Neural progenitor cell (in vitro differentiated cells): ENCODE data around the gene SKP2. TPM values are rescaled to one million over a fixed set of nuclear protein-coding genes. Genes with fewer than 3 reads are reported as not detected.

Experiments
- DNase-seq: peaks from one replicate; pipeline ENCODE4 v3.0.0-alpha.2; 2016; ENCODE audit warnings: low spot score
- H2AFZ ChIP-seq: fragments of 200-600 bp; sonication (generic); replicated peaks from 2 replicates; pipeline ENCODE4 v1.6.1; 2016; ENCODE audit warnings: antibody characterized with exemption
- H3F3A ChIP-seq: fragments of 200-600 bp; sonication (generic); 2 replicates; pipeline ENCODE4 v1.6.1; 2016; ENCODE audit warnings: antibody characterized with exemption, low read depth
- H3K27ac ChIP-seq: fragments of 200-600 bp; sonication (generic); 2 replicates; pipeline ENCODE4 v1.5.1; 2016; ENCODE audit warnings: mild to moderate bottlenecking
- H3K27me3 ChIP-seq: fragments of 200-600 bp; sonication (generic); 2 replicates; pipeline ENCODE4 v1.6.1; 2016; ENCODE audit warnings: mild to moderate bottlenecking, moderate library complexity
- H3K36me3 ChIP-seq: fragments of 200-600 bp; sonication (generic); 2 replicates; pipeline ENCODE4 v1.5.1; 2016
- H3K4me1 ChIP-seq: fragments of 200-600 bp; sonication (generic); 2 replicates; pipeline ENCODE4 v1.6.1; 2016; ENCODE audit warnings: mixed run types
- H3K4me2 ChIP-seq: fragments of 200-600 bp; sonication (generic); 2 replicates; pipeline ENCODE4 v1.6.1; 2016
- H3K4me3 ChIP-seq: fragments of 200-600 bp; sonication (generic); 2 replicates; pipeline ENCODE4 v1.5.1; 2016
- H3K79me2 ChIP-seq: fragments of 200-600 bp; sonication (generic); 2 replicates; pipeline ENCODE4 v1.6.1; 2016; ENCODE audit warnings: low read depth
- H3K9ac ChIP-seq: fragments of 200-600 bp; sonication (generic); 2 replicates; pipeline ENCODE4 v1.6.1; 2016
- H3K9me3 ChIP-seq: fragments of 200-600 bp; sonication (generic); 2 replicates; pipeline ENCODE4 v1.5.1; 2016; ENCODE audit warnings: low read depth
- H4K20me1 ChIP-seq: fragments of 200-600 bp; sonication (generic); 2 replicates; pipeline ENCODE4 v1.6.1; 2016; ENCODE audit warnings: low read depth
- H3K27ac Mint-ChIP-seq: 3 replicates; pipeline ENCODE4 v1.8.0; 2021; ENCODE audit warnings: mixed read lengths
- H3K27me3 Mint-ChIP-seq: 2 replicates; pipeline ENCODE4 v1.8.0; 2022; ENCODE audit warnings: low read depth, mild to moderate bottlenecking, inconsistent platforms, moderate library complexity, mixed read lengths; ENCODE audit not compliant: insufficient read depth
- H3K36me3 Mint-ChIP-seq: 3 replicates; pipeline ENCODE4 v1.8.0; 2021; ENCODE audit warnings: mixed read lengths
- H3K4me1 Mint-ChIP-seq: 3 replicates; pipeline ENCODE4 v1.8.0; 2021; ENCODE audit warnings: mixed read lengths
- H3K4me3 Mint-ChIP-seq: 3 replicates; pipeline ENCODE4 v1.8.0; 2021; ENCODE audit warnings: mild to moderate bottlenecking, moderate library complexity, mixed read lengths
- H3K9me3 Mint-ChIP-seq: 3 replicates; pipeline ENCODE4 v1.8.0; 2020; ENCODE audit warnings: mixed read lengths
- CTCF ChIP-seq: fragments of 200-600 bp; sonication (generic); IDR thresholded peaks from 2 replicates; pipeline ENCODE4 v1.5.1; 2017; ENCODE audit warnings: antibody characterized with exemption, mild to moderate bottlenecking
- EZH2 ChIP-seq: fragments of 200-600 bp; sonication (generic); IDR thresholded peaks from 2 replicates; pipeline ENCODE4 v1.6.1; 2017; ENCODE audit warnings: antibody characterized with exemption, mild to moderate bottlenecking, moderate library complexity
- EZH2phosphoT487 ChIP-seq: fragments of 200-600 bp; sonication (generic); IDR thresholded peaks from 2 replicates; pipeline ENCODE4 v1.6.1; 2017; ENCODE audit warnings: antibody characterized with exemption
- total RNA-seq: library from RNA; depleted of rRNA; stranded (reverse); fragments of >200 nt; gene quantifications from 2 replicates; pipeline ENCODE4 v1.2.3, GENCODE V29; 2015; ENCODE audit warnings: low replicate concordance

Gene SKP2
- total RNA-seq, 1 donor from 2014 or later = 93.4 TPM

GRCh38 chr5:36217567-36217966 lies 65.7 kb downstream of the SKP2 start:
- Histone ChIP-seq H3K27me3 (no peaks in the 10 kb centered on the region), H3K27ac (no peak overlapping the region), H3F3A (no peaks in the 10 kb centered on the region), H3K4me2 (no peak overlapping the region), H3K36me3 (peaks cover 4% of the 10 kb centered on the region), H3K9ac (no peak overlapping the region), H2AFZ (no peak overlapping the region), H4K20me1 (no peaks in the 10 kb centered on the region), H3K79me2 (no peaks in the 10 kb centered on the region), H3K9me3 (no peaks in the 10 kb centered on the region), H3K4me1 (no peaks in the 10 kb centered on the region), H3K4me3 (no peak overlapping the region)
- no peaks in the 10 kb centered on the region for H3K27me3 Mint-ChIP-seq
- DNase-seq = no peak
- H3K36me3 Mint-ChIP-seq = peaks cover 21% of the 10 kb centered on the region
- no peak for TF ChIP-seq CTCF
- TF ChIP-seq EZH2 = no peak
- TF ChIP-seq EZH2phosphoT487 = no peak
- no peak overlapping the region for H3K27ac Mint-ChIP-seq
- no peaks in the 10 kb centered on the region for H3K4me1 Mint-ChIP-seq
- H3K4me3 Mint-ChIP-seq = no peak overlapping the region
- no peaks in the 10 kb centered on the region for H3K9me3 Mint-ChIP-seq

GRCh38 chr5:36217988-36218387 lies 66.1 kb downstream of the SKP2 start:
- Histone ChIP-seq H3K36me3 (peaks cover 4% of the 10 kb centered on the region), H3K27ac (no peak overlapping the region), H3K4me2 (no peak overlapping the region), H3K9ac (no peak overlapping the region), H4K20me1 (no peaks in the 10 kb centered on the region), H2AFZ (no peak overlapping the region), H3K79me2 (no peaks in the 10 kb centered on the region), H3K4me1 (no peaks in the 10 kb centered on the region), H3K9me3 (no peaks in the 10 kb centered on the region), H3F3A (no peaks in the 10 kb centered on the region), H3K4me3 (no peak overlapping the region), H3K27me3 (no peaks in the 10 kb centered on the region)
- no peak overlapping the region for H3K27ac Mint-ChIP-seq
- no peaks in the 10 kb centered on the region for H3K9me3 Mint-ChIP-seq
- no peaks in the 10 kb centered on the region for H3K27me3 Mint-ChIP-seq
- TF ChIP-seq EZH2phosphoT487 = no peak
- TF ChIP-seq CTCF = no peak
- TF ChIP-seq EZH2 = no peak
- no peaks in the 10 kb centered on the region for H3K4me1 Mint-ChIP-seq
- DNase-seq = no peak
- peaks cover 21% of the 10 kb centered on the region for H3K36me3 Mint-ChIP-seq
- no peak overlapping the region for H3K4me3 Mint-ChIP-seq

GRCh38 chr5:36222620-36223019 lies 70.7 kb downstream of the SKP2 start:
- no peaks in the 10 kb centered on the region for H3K4me1 ChIP-seq
- no peaks in the 10 kb centered on the region for H4K20me1 ChIP-seq
- TF ChIP-seq EZH2 = no peak
- no peak for TF ChIP-seq CTCF
- no peak for TF ChIP-seq EZH2phosphoT487
- H3K36me3 ChIP-seq = peaks cover 4% of the 10 kb centered on the region
- H3F3A ChIP-seq = no peaks in the 10 kb centered on the region
- no peaks in the 10 kb centered on the region for H3K27me3 ChIP-seq
- H3K9me3 ChIP-seq = no peaks in the 10 kb centered on the region
- no peaks in the 10 kb centered on the region for H3K9me3 Mint-ChIP-seq
- no peak overlapping the region for H3K27ac Mint-ChIP-seq
- no peak overlapping the region for H3K4me3 Mint-ChIP-seq
- H3K4me2 ChIP-seq = no peak overlapping the region
- no peak overlapping the region for H3K4me3 ChIP-seq
- peaks cover 21% of the 10 kb centered on the region for H3K36me3 Mint-ChIP-seq
- no peaks in the 10 kb centered on the region for H3K79me2 ChIP-seq
- no peak for DNase-seq
- H3K27ac ChIP-seq = no peak overlapping the region
- H3K9ac ChIP-seq = no peak overlapping the region
- H2AFZ ChIP-seq = no peak overlapping the region
- no peaks in the 10 kb centered on the region for H3K27me3 Mint-ChIP-seq
- H3K4me1 Mint-ChIP-seq = no peaks in the 10 kb centered on the region

GRCh38 chr5:36227046-36227445 lies 75.1 kb downstream of the SKP2 start:
- peaks cover 8% of the 10 kb centered on the region for H3K4me1 Mint-ChIP-seq
- peaks cover 21% of the 10 kb centered on the region for H3K4me1 ChIP-seq
- H3K27me3 Mint-ChIP-seq = no peaks in the 10 kb centered on the region

More at GRCh38 chr5:36227046-36227445, 75.1 kb downstream of the SKP2 start:
- no peaks in the 10 kb centered on the region for H3K9me3 Mint-ChIP-seq
- H3F3A ChIP-seq = peaks cover 11% of the 10 kb centered on the region
- no peak overlapping the region for H3K9ac ChIP-seq
- no peaks in the 10 kb centered on the region for H3K36me3 ChIP-seq
- peaks cover 9% of the 10 kb centered on the region for H4K20me1 ChIP-seq
- H3K9me3 ChIP-seq = no peaks in the 10 kb centered on the region
- H3K27me3 ChIP-seq = no peaks in the 10 kb centered on the region
- H3K79me2 ChIP-seq = peaks cover 21% of the 10 kb centered on the region
- DNase-seq = no peak
- no peak overlapping the region for H3K4me2 ChIP-seq
- no peak overlapping the region for H3K27ac ChIP-seq
- H3K27ac Mint-ChIP-seq = no peak overlapping the region
- H3K4me3 ChIP-seq = no peak overlapping the region
- no peak for TF ChIP-seq EZH2phosphoT487
- no peak for TF ChIP-seq CTCF
- TF ChIP-seq EZH2 = no peak
- H2AFZ ChIP-seq = no peak overlapping the region
- H3K4me3 Mint-ChIP-seq = no peak overlapping the region
- H3K36me3 Mint-ChIP-seq = peaks cover 6% of the 10 kb centered on the region
